Stimulated activated CD8-positive, alpha-beta memory T cell treated with anti-CD3 and anti-CD28 coated beads, Interleukin-7, amount 100 ng/mL, for 24 hours (primary cell): ENCODE data around the gene ZNF655.
A peak's percentile ranks its signal among the peaks of the same experiment; 100 is the strongest.
"Not testable (repeated sequence)": the region's sequence is repeated elsewhere in the genome, so short reads cannot be mapped to it uniquely, and the experiment has no call there.

Experiments used
- DNase-seq: peaks from one replicate; pipeline ENCODE4 v3.0.0-alpha.2; 2020; ENCODE audit warnings: low read depth

ZNF655 gene

DNA sequence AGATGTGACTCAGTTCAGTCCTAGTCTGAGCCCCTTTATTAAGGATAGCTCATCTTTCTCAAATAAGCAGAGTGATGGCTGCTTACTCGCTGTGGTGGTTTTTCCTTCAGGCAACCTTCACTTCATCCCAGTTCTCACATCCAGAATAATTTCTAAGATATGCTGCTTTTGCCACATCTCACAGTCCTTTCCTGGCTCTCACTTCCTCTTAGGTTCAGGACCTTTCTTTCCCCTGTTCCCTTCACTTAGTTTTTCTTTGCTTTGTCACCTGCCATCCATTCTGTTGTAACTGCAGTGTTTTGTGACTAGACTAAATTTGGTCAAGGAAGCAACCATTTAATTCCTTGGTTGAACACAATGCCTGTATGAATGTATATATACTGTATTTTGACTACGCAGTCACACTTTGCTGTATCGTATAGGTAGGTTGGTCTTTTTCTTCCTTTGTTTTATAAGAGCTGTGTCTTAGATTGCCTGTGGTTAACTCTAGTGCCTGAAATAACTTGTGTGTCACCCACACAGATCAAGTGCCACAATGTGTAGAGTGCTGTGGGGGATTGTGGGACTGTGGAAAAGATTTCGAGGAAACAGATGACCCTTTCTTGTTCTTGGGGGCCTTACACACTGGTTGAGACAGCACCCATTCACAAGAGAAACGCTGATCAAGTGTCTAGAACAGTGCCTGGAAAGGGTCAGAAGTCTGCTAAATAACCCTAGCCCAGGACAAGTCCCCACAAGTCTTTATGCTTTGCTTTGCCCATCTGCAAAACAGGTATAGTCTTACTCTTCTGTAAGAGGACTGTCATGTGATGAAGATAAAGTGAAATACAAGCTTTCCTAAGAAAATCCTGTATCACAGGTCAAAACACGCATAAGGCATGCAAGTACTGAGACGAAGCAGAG, 2.6 kb downstream of the ZNF655 start:
- no peak for DNase-seq

DNA sequence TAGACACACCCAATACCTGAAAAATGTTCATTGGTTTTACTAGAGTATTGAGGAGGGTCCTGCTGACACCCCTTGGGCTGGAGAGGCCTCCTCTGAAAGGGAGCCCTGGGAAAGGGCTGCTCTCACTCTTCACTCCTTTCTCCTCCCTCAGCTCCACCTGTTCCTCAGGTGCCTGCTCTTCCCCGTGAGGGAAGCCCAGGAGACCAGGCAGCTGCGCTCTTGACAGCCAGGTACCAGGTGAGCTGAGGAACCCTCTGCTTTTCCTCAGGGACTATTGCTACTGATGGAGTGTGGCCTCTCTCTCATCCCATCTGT, 3.3 kb downstream of the ZNF655 start:
- DNase-seq: no peak

DNA sequence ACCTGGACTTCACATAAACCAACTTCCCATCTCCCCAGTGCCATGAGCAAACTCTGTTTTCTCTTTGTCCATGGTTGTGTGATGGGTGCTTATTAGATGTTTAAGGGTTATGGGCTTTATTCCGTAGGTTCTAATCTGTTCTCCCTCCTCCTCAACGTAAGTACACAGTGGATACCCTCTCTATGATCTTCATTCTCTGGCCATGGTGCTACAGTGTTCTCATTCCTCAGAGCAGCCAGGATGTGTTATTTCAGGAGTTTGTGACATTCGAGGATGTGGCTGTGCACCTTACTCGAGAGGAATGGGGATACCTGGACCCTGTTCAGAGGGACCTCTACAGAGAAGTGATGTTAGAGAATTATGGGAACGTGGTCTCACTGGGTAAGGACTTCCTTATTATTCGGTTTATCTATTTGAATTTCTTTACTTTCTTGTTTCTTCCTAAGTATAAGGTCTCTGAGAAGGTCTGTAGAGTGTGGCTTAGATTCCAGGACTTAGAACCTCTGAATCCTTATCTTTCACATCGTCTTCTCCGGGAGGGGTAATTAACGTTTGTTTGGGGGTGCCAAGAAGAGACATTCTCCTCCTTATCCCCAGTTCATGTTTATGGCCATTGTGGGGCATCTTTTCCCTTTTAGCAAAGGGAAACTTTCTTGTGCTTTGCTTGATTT, 3.8 kb downstream of the ZNF655 start:
- DNase-seq: no peak

DNA sequence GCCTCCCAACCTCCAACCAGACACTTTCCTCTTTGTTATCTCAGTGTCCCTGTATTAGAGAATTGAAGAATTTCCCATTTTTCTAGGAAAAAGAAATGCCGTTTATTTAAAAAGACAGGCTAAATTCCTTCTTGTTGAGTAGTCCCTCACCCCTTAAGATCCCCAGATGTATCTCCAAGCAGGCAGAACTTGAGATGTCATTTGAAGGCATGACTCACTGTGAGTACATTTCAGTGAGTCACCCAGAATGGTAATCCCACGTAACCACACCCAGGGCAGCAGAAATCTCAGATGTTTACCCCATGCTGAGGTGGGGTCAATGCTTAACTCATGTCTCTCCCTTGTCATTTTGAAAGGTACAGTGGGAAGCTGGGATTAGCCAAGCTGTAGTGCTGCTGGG, 4.4 kb downstream of the ZNF655 start:
- no peak for DNase-seq

DNA sequence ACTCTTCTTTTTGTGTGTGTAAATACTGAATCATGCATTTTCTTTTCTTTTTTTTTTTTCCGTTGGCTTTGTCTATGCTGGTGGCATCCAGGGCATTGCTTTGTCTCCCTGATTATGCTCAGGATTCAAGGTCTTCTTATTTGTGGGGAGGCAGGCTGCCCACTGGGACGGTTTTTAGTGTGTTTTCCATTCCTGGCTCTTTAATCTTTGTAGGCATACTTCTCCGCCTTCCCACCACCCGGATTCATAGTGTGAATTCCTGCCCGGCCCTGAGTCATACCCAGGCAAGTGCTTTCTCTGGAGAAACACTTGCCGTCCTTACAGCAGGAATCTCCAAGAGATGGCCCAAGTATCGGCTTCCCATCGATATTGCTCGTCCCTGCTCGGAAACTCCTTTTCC, 5.2 kb downstream of the ZNF655 start:
- no peak for DNase-seq

DNA sequence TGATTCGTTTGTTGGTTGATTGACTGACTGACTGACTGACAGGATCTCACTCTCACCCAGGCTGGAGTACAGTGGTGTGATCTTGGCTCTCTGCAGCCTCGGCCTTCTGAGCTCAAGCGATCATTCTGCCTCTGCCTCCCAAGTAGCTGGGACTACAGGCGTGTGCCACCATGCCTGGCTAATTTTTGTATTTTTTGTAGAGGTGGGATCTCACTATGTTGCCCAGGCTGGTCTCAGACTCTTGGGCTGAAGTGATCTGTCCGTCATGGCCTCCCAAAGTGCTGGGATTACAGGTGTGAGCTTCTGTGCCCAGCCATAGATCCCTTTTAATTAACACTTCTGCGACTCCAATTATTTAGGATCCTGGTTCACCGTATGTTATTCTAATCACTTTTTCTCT, 10.3 kb downstream of the ZNF655 start:
- not testable (repeated sequence) for DNase-seq

DNA sequence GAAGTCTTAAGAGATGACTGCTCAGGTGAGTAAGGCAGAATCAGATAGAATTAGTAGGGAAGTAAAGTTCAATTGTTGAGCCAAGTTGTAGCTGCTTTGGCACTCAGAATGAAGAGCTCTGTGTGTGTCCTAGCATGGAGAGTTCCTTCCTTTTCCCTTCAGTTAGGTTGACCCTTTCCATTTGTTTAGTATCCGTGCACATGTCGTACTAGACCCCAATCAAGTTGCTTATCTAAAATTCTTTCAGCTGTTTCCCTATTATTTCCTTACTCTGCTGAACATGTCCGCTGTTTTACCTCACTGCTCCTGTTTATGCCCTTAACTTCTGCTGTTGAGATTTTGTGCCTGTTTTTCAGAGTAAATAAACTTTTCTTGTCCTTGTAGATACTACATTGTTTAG, 13.3 kb downstream of the ZNF655 start:
- DNase-seq: no peak

DNA sequence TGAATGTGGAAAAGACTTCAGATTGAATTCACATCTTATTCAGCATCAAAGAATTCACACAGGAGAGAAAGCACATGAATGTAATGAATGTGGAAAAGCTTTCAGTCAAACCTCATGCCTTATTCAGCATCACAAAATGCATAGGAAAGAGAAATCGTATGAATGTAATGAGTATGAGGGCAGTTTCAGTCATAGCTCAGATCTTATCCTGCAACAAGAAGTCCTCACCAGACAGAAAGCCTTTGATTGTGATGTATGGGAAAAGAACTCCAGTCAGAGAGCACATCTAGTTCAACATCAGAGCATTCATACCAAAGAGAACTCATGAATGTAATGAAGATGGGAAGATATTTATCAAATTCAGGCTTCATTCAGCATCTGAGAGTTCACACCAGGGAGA, 14.8 kb downstream of the ZNF655 start:
- no peak for DNase-seq

DNA sequence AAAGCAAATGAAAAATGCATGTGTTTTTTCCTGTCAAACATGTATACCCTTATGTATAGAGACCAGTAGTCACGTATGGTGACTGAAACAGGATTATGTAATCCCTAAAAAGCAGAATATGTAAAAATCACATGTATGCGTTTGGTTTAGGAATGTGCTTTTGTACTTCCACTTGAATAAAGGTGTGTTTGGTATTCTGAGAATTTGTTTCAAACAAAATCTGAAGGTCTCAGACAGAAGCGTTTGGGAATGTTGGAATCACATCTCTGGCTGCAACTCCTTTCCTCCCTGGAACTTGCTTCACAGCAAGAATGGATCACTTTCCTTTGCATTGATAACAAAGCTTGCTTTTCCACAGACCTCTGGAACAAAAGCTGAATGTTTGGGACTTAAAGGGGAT, 17.8 kb downstream of the ZNF655 start:
- DNase-seq: no peak

DNA sequence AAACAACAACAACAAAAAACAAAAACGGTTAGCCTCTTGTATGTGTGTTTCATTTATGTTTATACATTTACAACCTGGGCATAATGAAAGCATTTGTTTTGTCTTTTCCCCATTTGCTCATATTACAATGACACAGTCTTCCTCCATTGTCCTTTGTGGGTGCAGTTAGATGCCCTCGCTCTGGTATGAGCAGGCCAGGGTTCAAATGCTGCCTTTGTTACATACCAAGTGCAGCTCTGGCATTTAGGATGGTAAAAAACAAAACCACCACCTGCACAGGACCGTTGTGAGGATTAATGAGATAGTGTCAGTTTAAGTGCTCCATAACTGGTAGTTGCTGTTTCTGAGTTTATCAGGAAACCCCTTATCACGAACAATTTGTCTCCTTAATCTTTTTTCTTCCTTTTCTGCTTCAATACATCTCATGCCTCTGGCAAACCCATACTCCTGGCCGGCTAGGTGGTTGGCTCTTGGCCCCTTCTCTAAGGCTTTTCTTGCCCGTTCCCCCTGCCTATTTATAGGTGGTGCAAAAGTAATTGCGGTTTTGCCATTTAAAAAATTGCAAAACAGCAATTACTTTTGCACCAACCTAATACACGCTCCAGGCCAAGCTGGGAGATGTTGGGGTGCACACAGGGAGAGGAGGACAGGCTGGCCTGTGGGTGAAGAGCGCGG, 21.0 kb downstream of the ZNF655 start:
- DNase-seq: no peak

DNA sequence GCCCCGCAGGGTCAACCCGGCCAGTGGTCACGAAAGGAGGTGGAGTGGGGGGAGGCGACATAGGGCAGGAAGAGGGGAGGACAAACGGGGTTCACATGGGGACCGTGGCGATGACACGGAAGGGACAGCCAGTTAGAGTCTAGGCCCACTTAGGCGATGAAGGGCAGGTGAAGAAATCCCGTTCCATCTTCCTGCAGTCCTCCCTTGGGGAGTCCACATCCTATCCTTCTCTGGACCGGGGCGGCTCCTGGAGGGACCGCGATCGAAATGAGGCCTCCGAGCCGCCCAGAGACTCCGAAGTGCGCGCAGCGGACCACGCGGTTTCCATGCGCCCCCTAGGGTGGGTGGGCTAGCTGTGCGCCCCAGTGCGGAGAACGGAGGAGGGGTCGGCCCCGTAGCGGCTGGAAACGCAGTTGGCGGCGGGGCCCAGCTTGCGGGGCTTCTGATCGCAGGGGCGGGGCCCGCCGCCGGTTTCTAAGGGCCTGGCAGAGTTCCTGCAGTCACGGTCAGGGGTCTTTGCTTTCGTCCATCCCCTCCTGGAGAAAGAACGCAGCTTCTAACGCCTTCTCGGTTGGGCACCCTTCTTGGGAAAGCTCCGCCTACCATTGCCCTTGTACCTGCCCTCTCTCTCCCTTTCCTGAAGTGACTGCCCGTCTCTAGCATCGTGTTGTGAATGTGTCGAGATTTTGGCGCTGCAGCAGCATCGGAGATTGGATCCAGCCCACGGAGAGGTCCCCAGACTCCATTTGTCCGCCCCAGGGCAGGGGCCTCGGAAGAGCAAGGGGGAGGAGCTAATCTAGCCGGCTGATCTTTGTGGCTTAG, 21.7 kb downstream of the ZNF655 start:
- peak; percentile 13 for DNase-seq

DNA sequence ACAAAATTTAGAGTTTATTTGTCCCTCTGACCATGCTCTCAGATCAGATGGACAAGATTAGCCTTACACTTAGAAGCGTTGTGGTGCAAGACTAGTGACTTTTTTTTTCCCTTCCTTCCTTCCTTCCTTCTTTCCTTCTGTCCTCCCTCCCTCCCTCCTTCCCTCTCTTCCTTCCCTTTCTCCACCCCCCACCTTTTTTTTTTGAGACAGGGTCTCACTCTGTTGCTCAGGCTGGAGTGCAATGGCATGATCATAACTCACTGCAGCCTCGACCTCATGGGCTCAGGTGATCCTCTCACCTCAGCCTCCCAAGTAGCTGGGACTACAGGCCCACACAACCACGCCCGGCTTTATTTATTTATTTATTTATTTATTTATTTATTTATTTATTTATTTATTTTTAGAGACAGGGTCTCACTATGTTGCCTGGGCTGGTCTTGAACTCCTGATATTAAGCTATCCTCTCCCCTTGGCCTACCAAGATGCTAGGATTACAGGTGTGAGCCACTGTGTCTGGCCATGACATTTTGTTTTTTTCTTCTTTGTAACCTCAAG, 22.4 kb downstream of the ZNF655 start:
- DNase-seq: not testable (repeated sequence)

DNA sequence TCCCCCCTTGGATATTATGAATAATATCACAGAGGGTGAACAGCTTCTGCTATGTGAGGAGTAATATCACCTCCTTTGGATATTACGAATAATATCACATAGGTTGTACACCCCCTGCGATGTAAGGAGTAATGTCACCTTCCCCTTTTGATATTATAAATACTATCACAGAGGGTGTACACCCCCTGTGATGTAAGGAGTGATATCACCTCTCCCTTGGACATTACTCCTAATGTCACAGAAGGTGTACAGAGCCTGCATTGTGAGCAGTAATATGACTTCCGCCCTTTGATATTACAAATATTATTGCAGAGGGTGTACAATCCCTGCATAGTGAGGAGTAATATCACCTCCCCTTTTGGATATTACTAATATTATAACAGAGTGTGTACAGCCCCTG, 30.4 kb downstream of the ZNF655 start:
- DNase-seq: no peak

DNA sequence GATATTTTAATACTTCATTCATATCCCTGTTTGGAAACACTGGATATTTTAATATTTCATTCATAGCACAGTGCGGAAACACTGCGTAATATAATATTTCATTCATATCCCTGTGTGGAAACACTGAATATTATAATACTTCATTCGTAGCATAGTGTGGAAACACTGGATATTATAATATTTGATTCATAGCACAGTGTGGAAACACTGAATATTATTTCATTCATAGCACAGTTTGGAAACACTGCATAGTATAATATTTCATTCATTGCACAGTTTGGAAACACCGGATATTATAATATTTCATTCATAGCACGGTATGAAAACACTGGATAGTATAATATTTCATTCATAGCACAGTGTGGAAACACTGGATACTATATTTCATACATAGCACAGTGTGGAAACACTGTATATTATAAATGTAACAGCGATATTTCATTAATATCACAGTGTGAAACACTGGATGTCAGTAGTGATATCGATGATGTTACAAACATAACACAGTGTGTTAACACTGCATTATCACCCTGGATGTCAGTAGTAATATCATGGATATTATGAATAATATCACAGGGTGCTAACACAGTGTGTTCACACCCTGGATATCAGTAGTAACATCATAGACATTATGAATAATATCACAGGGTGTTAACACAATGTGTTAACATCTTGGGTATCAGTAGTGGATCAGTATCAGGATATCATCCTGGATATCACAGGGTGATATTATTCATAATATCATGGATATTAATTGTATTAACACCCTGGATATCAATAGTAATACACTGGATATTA, 36.7 kb downstream of the ZNF655 start:
- DNase-seq: no peak

DNA sequence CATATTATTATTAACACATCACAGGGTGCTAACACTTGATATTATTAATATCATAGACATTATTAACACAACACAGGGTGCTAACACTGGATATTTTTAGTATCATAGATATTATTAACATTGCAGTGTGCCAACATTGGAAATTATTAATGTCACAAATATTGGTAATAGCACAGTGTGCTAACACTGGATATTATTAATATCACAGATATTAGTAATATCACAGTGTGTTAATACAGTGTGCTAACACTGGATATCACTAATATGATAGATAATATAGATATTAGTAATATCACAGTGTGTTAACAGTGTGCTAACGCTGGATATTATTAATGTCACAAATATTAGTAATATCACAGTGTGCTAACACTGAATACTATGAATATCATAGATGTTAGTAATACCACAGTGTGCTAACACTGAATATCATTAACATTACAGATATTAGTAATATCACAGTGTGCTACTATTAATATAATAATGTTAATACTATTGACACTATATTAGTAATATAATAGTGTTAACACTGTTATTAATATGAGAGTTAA, 38.0 kb downstream of the ZNF655 start:
- DNase-seq: no peak

DNA sequence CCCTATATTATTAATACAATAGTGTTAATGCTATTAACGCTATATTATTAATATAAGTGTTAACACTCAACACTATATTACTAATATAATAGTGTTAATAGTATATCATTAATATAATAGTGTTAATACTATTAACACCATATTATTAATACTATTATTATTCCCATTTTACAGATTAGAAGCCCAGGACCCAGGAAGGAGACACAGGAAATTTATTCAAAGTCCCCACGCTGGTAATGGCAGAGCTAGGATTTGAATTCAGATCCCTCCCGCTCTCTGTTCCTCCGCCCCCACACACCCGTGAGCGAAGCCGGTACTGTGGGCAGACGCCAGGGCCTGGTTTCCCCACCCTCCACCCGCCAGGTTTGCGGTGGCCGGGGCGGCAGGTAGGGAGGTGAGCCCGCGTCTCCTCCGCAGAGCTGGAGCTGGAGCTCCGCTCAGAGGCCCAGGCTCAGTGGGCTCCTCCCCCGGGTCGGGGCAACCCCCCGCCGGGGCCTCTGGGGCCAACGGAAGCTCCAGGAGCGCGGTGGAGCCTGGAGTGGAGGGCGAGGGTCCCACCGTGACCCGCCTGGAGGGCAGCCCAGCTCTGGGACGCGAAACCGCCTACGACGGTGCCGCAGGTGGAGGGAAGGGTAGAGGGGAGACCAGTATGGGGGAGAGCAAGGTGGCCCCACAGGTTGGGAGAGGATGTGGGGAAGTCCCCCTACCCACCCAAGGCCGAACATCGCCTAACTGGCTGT, 39.5 kb downstream of the ZNF655 start, which contains the start of gene TMEM225B:
Gene TMEM225B (plus strand): TSS at position 506 of the 740 bp plus-strand sequence. CDS start 6,122 bp downstream, outside the sequence.
- DNase-seq: no peak

DNA sequence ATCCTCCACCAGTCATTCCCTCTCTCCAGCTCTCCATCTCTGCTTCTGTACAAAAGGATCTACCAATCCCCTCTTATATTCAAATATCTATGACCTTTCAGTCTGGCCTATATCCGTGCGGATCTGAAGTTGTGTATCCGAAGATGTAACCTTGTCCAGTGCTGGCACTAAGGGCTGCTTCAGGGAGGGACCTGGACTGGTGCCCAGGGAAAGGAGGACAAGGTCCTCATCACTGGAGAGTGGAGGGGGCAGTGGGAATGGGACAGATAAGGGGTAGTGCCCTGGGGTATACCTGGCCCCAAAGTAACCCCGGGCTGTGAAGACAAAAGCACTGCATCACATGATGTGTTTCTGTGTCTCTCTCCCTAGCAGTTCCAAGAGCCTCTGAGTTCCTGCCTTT, 41.4 kb downstream of the ZNF655 start:
- DNase-seq: no peak

DNA sequence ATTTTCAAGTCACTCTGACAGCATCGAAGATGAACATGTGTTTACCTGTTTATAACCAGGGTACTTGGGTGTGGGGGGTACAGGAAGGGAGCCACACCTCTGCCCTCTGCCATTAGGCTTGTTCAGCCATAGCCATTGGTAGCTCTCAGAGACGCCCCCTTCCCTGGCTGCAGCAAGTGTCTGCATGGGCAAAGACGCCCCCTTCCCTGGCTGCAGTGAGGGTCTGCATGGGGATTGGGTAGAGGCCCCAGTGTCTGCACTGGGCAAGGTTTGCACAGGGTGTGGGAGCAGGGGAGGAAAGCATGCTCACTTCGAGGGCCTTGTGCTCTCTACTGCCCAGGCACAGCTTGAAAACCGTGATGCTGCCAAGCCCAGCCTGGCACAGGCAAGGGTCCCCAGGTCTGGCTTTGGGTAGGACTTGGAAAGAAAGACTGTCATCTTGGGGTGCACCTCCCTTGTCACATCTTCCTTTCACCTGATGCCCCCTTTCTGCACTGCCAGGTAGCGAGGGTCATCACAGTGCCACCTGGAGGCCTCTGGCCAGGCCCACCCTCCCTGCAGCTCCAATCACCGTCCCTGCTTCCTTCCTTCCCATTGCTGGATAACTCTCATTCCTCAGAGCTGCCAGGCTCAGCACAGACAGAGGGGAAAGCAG, 43.3 kb downstream of the ZNF655 start:
- no peak for DNase-seq

DNA sequence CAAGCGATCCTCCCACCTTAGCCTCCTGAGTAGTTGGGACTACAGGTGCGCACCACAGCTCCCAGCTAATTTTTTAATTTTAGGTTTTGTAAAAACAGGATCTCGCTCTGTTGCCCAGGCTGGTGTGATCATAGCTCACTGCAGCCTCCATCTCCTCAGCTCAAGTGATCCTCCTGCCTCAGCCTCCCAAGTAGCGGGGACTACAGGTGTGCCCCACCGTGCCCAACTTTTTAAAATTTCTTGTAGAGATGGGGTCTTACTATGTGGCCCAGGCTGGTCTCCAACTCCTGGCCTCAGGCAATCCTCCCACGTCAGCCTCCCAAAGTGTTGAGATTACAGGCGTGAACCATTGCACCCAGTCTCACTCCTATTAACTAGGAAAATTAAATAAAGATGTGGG, 47.1 kb downstream of the ZNF655 start:
- DNase-seq: no peak
